ENCODE measurements around the gene RTL1. TPM values are rescaled to one million over a fixed set of nuclear protein-coding genes. Genes with fewer than 3 reads are reported as not detected.

Gene RTL1
- total RNA-seq, 1 donor from 2014 or later = not detected

DNA sequence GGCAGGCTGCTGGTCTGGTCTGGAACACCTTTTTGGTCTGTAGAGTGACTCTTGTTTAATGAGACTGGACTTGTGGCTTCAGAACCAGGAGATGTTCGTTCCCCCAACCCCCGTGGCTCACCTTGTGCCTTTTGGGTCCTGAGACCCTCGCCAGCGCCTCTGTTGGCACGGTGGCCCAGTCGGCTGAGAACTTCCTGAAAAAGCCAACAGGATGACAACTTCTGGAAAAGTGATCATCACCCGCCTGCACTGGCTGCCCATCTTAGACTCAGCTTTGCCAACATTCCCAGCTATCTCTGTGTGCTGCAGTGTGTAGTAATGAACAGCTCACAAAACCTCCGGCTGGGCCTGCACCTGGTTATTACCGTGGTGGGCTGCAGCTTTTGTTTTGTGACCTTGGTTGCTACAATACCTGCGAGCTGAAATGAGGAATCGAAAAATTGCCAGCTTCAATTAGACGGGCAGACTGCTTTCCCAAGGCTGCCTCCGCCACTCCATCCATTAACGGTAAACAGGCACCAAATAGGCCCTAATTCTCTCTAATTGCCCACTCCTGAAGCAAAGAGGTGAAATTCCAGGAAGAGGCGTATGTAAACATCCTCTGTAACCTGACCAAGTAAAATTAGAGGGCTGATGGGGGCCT, 61.6 kb downstream of the RTL1 start:
- intact Hi-C loops (cut with micrococcal nuclease) = no loop called here
- Histone ChIP-seq H3K27me3 (ENCODE audit: low read depth) (peaks cover 87% of the 10 kb centered on the region), H3K9me3 (replicated peaks) (no peaks in the 10 kb centered on the region), H3K4me1 (no peaks in the 10 kb centered on the region), H3K27ac (replicated peaks) (no peak overlapping the region), H3K4me3 (no peak overlapping the region), H3K36me3 (no peaks in the 10 kb centered on the region)
- TF ChIP-seq, protein P1, sequence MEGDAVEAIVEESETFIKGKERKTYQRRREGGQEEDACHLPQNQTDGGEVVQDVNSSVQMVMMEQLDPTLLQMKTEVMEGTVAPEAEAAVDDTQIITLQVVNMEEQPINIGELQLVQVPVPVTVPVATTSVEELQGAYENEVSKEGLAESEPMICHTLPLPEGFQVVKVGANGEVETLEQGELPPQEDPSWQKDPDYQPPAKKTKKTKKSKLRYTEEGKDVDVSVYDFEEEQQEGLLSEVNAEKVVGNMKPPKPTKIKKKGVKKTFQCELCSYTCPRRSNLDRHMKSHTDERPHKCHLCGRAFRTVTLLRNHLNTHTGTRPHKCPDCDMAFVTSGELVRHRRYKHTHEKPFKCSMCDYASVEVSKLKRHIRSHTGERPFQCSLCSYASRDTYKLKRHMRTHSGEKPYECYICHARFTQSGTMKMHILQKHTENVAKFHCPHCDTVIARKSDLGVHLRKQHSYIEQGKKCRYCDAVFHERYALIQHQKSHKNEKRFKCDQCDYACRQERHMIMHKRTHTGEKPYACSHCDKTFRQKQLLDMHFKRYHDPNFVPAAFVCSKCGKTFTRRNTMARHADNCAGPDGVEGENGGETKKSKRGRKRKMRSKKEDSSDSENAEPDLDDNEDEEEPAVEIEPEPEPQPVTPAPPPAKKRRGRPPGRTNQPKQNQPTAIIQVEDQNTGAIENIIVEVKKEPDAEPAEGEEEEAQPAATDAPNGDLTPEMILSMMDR (IDR thresholded peaks at IDR 0.05; ENCODE audit: borderline replicate concordance) = no peak
- no peak for DNase-seq

DNA sequence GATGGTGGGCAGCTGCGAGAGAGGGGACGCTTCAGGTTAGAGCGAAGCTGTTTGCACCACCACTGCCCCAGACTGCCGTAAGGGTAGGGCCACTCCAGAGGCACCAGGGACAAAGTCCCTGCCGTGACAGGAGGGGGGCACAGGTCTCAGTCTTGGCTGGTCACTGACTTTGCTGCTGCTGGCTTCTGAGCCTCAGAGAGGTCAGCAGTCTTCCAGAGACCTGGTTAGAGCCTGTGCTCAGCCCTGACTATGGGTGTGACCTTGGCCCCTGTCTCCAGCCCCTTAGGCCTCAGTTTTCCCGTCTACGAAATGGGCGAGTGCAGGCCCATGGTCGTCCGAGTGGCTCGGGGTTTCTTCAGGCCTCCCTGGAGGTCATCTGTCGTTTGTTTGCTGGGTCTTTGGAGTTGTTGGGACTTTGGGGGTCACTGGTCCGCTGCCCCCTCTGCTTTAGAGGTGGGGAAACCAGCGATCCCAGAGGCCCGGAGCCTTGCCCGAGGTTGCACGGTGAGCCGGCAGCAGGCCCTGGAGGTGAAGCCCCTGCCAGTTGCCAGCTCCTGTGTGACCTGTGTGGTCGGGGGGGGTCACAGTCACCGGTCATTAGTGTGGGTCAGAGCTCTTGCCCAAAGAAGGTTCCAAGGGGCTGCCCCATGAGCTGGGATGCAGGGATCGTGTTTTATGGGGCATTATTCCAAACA, 62.3 kb downstream of the RTL1 start:
- H3K36me3 ChIP-seq = no peaks in the 10 kb centered on the region
- H3K27ac ChIP-seq (replicated peaks) = no peak overlapping the region
- intact Hi-C loops (cut with micrococcal nuclease) = no loop called here
- no peaks in the 10 kb centered on the region for H3K9me3 ChIP-seq (replicated peaks)
- no peak overlapping the region for H3K4me3 ChIP-seq
- peaks cover 93% of the 10 kb centered on the region for H3K27me3 ChIP-seq (ENCODE audit: low read depth)
- no peak for DNase-seq
- H3K4me1 ChIP-seq = no peaks in the 10 kb centered on the region
- TF ChIP-seq, protein P1 (IDR thresholded peaks at IDR 0.05; ENCODE audit: borderline replicate concordance) = no peak

DNA sequence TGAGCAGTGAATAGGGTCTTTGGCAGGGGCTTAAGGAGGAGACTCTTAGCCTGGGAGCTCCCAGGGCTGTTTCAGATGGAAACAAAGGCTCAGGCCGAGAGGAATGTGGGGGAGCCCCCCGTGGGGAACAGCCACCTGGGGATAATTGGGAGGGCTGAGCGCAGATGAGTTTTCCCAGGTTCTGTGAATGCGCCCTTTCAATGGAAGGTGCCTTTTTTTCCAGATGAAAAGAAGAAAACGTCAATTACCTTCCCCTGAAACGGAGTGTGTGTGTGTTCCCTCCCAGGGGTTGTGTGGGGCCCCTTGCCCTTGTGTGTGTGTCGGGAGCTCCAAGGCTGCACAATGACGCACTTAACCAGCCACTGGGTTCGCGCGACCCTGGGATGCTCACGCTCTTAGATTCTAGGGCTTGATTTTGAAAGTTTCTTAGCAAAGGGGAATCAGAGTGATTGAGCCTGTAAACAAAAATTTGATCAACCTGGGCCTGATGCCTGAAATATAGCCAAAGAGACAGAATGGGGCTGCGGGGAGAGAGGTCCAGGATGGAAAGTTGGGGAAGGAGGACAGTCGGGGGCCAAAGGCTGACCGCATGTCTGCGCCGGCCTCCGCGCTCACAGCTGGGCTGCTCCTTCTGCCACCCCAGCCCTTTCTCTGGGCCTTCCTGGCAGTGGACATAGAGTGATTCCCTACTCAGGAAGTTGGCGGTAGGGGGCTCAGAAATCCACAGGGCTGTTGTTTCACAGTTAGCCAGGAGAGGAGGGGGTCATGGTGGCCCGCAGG, 63.0 kb downstream of the RTL1 start:
- Histone ChIP-seq H3K27me3 (ENCODE audit: low read depth) (peaks cover 93% of the 10 kb centered on the region), H3K9me3 (replicated peaks) (no peaks in the 10 kb centered on the region), H3K36me3 (no peaks in the 10 kb centered on the region), H3K4me3 (no peak overlapping the region), H3K27ac (replicated peaks) (no peak overlapping the region), H3K4me1 (no peaks in the 10 kb centered on the region)
- intact Hi-C loops (cut with micrococcal nuclease) = no loop called here
- DNase-seq = no peak
- TF ChIP-seq, protein P1 (IDR thresholded peaks at IDR 0.05; ENCODE audit: borderline replicate concordance) = no peak

DNA sequence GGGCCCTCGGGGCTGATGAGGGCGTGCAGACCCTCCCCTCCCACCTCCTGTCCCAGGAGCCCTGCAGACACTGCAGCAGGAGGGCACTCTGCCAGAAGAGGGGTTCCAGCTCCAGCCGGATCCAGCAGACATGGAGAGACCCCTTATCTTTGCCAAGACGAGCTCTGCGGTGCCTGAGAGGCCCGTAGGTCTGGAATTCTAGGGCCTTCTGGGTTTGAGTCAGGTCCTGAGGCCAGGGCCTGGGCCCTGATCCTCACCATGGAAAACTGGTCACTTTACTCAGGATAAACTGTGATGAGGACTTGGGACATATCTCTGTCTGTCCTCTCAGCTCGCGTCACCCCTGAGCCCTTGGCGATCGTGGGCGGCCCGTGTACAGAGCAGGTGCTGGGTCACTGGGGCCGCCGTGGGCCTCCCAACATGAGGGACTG, 63.8 kb downstream of the RTL1 start:
- Histone ChIP-seq H3K4me3 (no peak overlapping the region), H3K27ac (replicated peaks) (no peak overlapping the region), H3K4me1 (no peaks in the 10 kb centered on the region), H3K36me3 (no peaks in the 10 kb centered on the region), H3K9me3 (replicated peaks) (no peaks in the 10 kb centered on the region), H3K27me3 (ENCODE audit: low read depth) (peaks cover 93% of the 10 kb centered on the region)
- intact Hi-C loops (cut with micrococcal nuclease) = no loop called here
- DNase-seq = no peak
- TF ChIP-seq, protein P1 (IDR thresholded peaks at IDR 0.05; ENCODE audit: borderline replicate concordance) = no peak

DNA sequence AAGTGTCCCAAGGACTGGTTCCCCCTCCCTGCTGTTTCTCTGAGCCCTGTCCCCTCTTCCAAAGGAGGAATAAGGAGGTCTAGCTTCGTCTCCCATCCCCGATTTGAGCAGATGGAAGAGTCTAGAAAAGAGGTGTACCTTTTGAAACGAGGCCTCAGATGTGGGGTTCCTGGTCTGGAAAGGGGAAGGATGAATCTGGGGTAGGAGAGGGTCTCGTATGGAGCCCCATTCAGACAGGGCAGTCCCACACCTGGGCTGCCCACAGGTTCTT, 64.3 kb downstream of the RTL1 start:
- H3K9me3 ChIP-seq (replicated peaks) = no peaks in the 10 kb centered on the region
- intact Hi-C loops (cut with micrococcal nuclease) = no loop called here
- no peaks in the 10 kb centered on the region for H3K4me1 ChIP-seq
- H3K27ac ChIP-seq (replicated peaks) = no peak overlapping the region
- H3K36me3 ChIP-seq = no peaks in the 10 kb centered on the region
- H3K4me3 ChIP-seq = no peak overlapping the region
- TF ChIP-seq, protein P1 (IDR thresholded peaks at IDR 0.05; ENCODE audit: borderline replicate concordance) = no peak
- H3K27me3 ChIP-seq (ENCODE audit: low read depth) = peaks cover 93% of the 10 kb centered on the region
- no peak for DNase-seq

Data from left ventricle myocardium inferior (tissue), 1 donor.